Effector memory CD4-positive, alpha-beta T cell (primary cell): ENCODE data around the gene ZNF845.
A peak's percentile ranks its signal among the peaks of the same experiment; 100 is the strongest.
"Not testable (repeated sequence)": the region's sequence is repeated elsewhere in the genome, so short reads cannot be mapped to it uniquely, and the experiment has no call there.

Source experiments
- DNase-seq, 3 donors: peaks; one replicate each; pipeline ENCODE4 v3.0.0-alpha.2; 2020
- H3K27ac ChIP-seq: 2 replicates; pipeline ENCODE4 v1.7.0; 2013; ENCODE audit warnings: mild to moderate bottlenecking, low read length, moderate library complexity; ENCODE audit not compliant: insufficient read depth, poor library complexity, severe bottlenecking
- H3K27me3 ChIP-seq: replicated peaks from 2 replicates; pipeline ENCODE4 v1.7.0; 2013; ENCODE audit warnings: mild to moderate bottlenecking, low read length; ENCODE audit not compliant: insufficient read depth, control insufficient read depth, poor library complexity, severe bottlenecking
- H3K36me3 ChIP-seq: 2 replicates; pipeline ENCODE4 v1.7.0; 2013; ENCODE audit warnings: mild to moderate bottlenecking, low read length, moderate library complexity; ENCODE audit not compliant: control insufficient read depth, insufficient read depth
- H3K4me1 ChIP-seq: 2 replicates; pipeline ENCODE4 v1.7.0; 2013; ENCODE audit warnings: low read length, mild to moderate bottlenecking; ENCODE audit not compliant: control insufficient read depth, insufficient read depth, poor library complexity, severe bottlenecking
- H3K4me3 ChIP-seq: 2 replicates; pipeline ENCODE4 v1.7.0; 2013; ENCODE audit warnings: low read length, low read depth, mild to moderate bottlenecking; ENCODE audit not compliant: insufficient read depth, poor library complexity, severe bottlenecking
- H3K9me3 ChIP-seq: 2 replicates; pipeline ENCODE4 v1.7.0; 2013; ENCODE audit warnings: mild to moderate bottlenecking, low read length, moderate library complexity; ENCODE audit not compliant: control insufficient read depth

ZNF845 gene

GRCh38 chr19:53374743-53375142, 41.2 kb downstream of the ZNF845 start:
- H3K36me3 ChIP-seq = peaks cover 51% of the 10 kb centered on the region
- H3K4me1 ChIP-seq = no peaks in the 10 kb centered on the region
- no peak for DNase-seq
- H3K27ac ChIP-seq = no peak overlapping the region
- H3K4me3 ChIP-seq = no peak overlapping the region
- no peaks in the 10 kb centered on the region for H3K27me3 ChIP-seq
- peaks cover 16% of the 10 kb centered on the region for H3K9me3 ChIP-seq

GRCh38 chr19:53381376-53381775, 47.8 kb downstream of the ZNF845 start:
- H3K27ac ChIP-seq = no peak overlapping the region
- no peak overlapping the region for H3K4me3 ChIP-seq
- H3K9me3 ChIP-seq = peaks cover 66% of the 10 kb centered on the region
- DNase-seq = no peak
- H3K4me1 ChIP-seq = no peaks in the 10 kb centered on the region
- peaks cover 49% of the 10 kb centered on the region for H3K36me3 ChIP-seq
- no peaks in the 10 kb centered on the region for H3K27me3 ChIP-seq

- H3K27ac ChIP-seq = no peak overlapping the region
- H3K9me3 ChIP-seq = peaks cover 33% of the 10 kb centered on the region
Measured at GRCh38 chr19:53388168-53388567, 54.6 kb downstream of the ZNF845 start.

GRCh38 chr19:53388904-53389303, 55.4 kb downstream of the ZNF845 start:
- H3K27ac ChIP-seq = no peak overlapping the region
- peaks cover 26% of the 10 kb centered on the region for H3K9me3 ChIP-seq
- H3K36me3 ChIP-seq = no peaks in the 10 kb centered on the region
- H3K4me3 ChIP-seq = no peak overlapping the region
- no peaks in the 10 kb centered on the region for H3K4me1 ChIP-seq
- DNase-seq = no peak
- no peaks in the 10 kb centered on the region for H3K27me3 ChIP-seq

More at GRCh38 chr19:53388168-53388567, 54.6 kb downstream of the ZNF845 start:
- Histone ChIP-seq H3K27me3 (no peaks in the 10 kb centered on the region), H3K4me3 (no peak overlapping the region), H3K36me3 (no peaks in the 10 kb centered on the region), H3K4me1 (no peaks in the 10 kb centered on the region)
- no peak for DNase-seq

- H3K27me3 ChIP-seq = no peaks in the 10 kb centered on the region
- H3K4me1 ChIP-seq = peaks cover 3% of the 10 kb centered on the region
- no peak for DNase-seq
- no peaks in the 10 kb centered on the region for H3K36me3 ChIP-seq
- no peak overlapping the region for H3K27ac ChIP-seq
- H3K4me3 ChIP-seq = no peak overlapping the region
- H3K9me3 ChIP-seq = peaks cover 21% of the 10 kb centered on the region
Measured at GRCh38 chr19:53389571-53389970, 56.0 kb downstream of the ZNF845 start.

- Histone ChIP-seq H3K36me3 (no peaks in the 10 kb centered on the region), H3K9me3 (peaks cover 17% of the 10 kb centered on the region)
- DNase-seq = no peak
Measured at GRCh38 chr19:53389978-53390377, 56.4 kb downstream of the ZNF845 start.

GRCh38 chr19:53394522-53394973, 61.0 kb downstream of the ZNF845 start:
- no peak for DNase-seq
- Histone ChIP-seq H3K4me1 (peaks cover 6% of the 10 kb centered on the region), H3K27me3 (no peaks in the 10 kb centered on the region), H3K27ac (no peak overlapping the region), H3K36me3 (peaks cover 10% of the 10 kb centered on the region), H3K9me3 (peaks cover 7% of the 10 kb centered on the region), H3K4me3 (peak overlapping the region; percentile 92)

More at GRCh38 chr19:53389978-53390377, 56.4 kb downstream of the ZNF845 start:
- no peak overlapping the region for H3K4me3 ChIP-seq
- peaks cover 6% of the 10 kb centered on the region for H3K4me1 ChIP-seq
- no peak overlapping the region for H3K27ac ChIP-seq
- H3K27me3 ChIP-seq = no peaks in the 10 kb centered on the region

GRCh38 chr19:53394974-53395839, 61.7 kb downstream of the ZNF845 start, which contains the start of gene ZNF765:
TSS of gene ZNF765 (plus strand) at chr19:53395149. CDS start at chr19:53398016, 2,867 bp downstream.
- H3K4me3 ChIP-seq = peak within 1 kb of the TSS; percentile 92

GRCh38 chr19:53395840-53396524, 62.4 kb downstream of the ZNF845 start:
- not testable (repeated sequence) for H3K27me3 ChIP-seq, H3K9me3 ChIP-seq, H3K4me1 ChIP-seq, DNase-seq
- peaks cover 22% of the 10 kb centered on the region for H3K36me3 ChIP-seq
- peak overlapping the region; percentile 78 for H3K27ac ChIP-seq
- peak overlapping the region; percentile 92 for H3K4me3 ChIP-seq

More at GRCh38 chr19:53394974-53395839, 61.7 kb downstream of the ZNF845 start, which contains the start of gene ZNF765:
- peaks cover 6% of the 10 kb centered on the region for H3K4me1 ChIP-seq
- DNase-seq = peak; percentile 91 to 96 (median 95)
- H3K27ac ChIP-seq = peak within 1 kb of the TSS; percentile 78
- peaks cover 17% of the 10 kb centered on the region for H3K36me3 ChIP-seq
- no peaks in the 10 kb centered on the region for H3K27me3 ChIP-seq
- peaks cover 1% of the 10 kb centered on the region for H3K9me3 ChIP-seq

GRCh38 chr19:53396525-53396868, 62.9 kb downstream of the ZNF845 start:
- Histone ChIP-seq H3K27me3 (no peaks in the 10 kb centered on the region), H3K4me1 (peaks cover 6% of the 10 kb centered on the region), H3K27ac (no peak overlapping the region), H3K4me3 (no peak overlapping the region), H3K36me3 (peaks cover 24% of the 10 kb centered on the region), H3K9me3 (no peaks in the 10 kb centered on the region)
- no peak for DNase-seq
